ENCODE results near the gene KIT. TPM values are rescaled to one million over a fixed set of nuclear protein-coding genes. Genes with fewer than 3 reads are reported as not detected.

Gene KIT
- total RNA-seq, 4 donors from 2014 or later: 4.1 to 62.3 (median 18.7) TPM

GRCh38 chr4:54723820-54724219, 66.1 kb downstream of the KIT start:
- H3K9me3 ChIP-seq: no peaks in the 10 kb centered on the region
- no peak overlapping the region for H3K27ac ChIP-seq
- WGBS, 2 donors (ENCODE audit: low coverage in 1 of 2): 95 to 96% methylated on average over 3 of the region's 3 CpGs
- intact Hi-C loops (cut with DNase I; ENCODE audit: low total_unique reads): no loop called here
- no peak overlapping the region for H3K4me3 ChIP-seq
- in situ Hi-C loops (cut with MboI; ENCODE audit: low pct_ligation_motif_present in 1 of 4, low pct_unique_long_range_greater_than_20kb in 1 of 4, low sequenced_read_pairs in 3 of 4): no loop called here
- no peak for TF ChIP-seq POLR2AphosphoS5 (IDR thresholded peaks at IDR 0.05)
- no peak for TF ChIP-seq POLR2A (IDR thresholded peaks at IDR 0.05)
- TF ChIP-seq EP300 (IDR thresholded peaks at IDR 0.05; ENCODE audit: low read depth): no peak
- no peak for TF ChIP-seq CTCF (IDR thresholded peaks at IDR 0.05)
- DNase-seq: no peak
- no peaks in the 10 kb centered on the region for H3K27me3 ChIP-seq
- no peaks in the 10 kb centered on the region for H3K4me1 ChIP-seq
- no peaks in the 10 kb centered on the region for H3K36me3 ChIP-seq

GRCh38 chr4:54726907-54727306, 69.2 kb downstream of the KIT start:
- in situ Hi-C loops (cut with MboI; ENCODE audit: low pct_ligation_motif_present in 1 of 4, low pct_unique_long_range_greater_than_20kb in 1 of 4, low sequenced_read_pairs in 3 of 4) (no loop called here), intact Hi-C loops (cut with DNase I; ENCODE audit: low total_unique reads) (no loop called here)
- Histone ChIP-seq H3K4me1 (no peaks in the 10 kb centered on the region), H3K27me3 (no peaks in the 10 kb centered on the region), H3K27ac (no peak overlapping the region), H3K36me3 (no peaks in the 10 kb centered on the region), H3K4me3 (no peak overlapping the region), H3K9me3 (no peaks in the 10 kb centered on the region)
- no peak for DNase-seq
- TF ChIP-seq CTCF (IDR thresholded peaks at IDR 0.05) (no peak), POLR2AphosphoS5 (IDR thresholded peaks at IDR 0.05) (no peak), POLR2A (IDR thresholded peaks at IDR 0.05) (no peak), EP300 (IDR thresholded peaks at IDR 0.05; ENCODE audit: low read depth) (no peak)
- 98 to 100% methylated on average over 2 of the region's 2 CpGs for WGBS, 2 donors (ENCODE audit: low coverage in 1 of 2)

GRCh38 chr4:54727346-54727745, 69.6 kb downstream of the KIT start:
- in situ Hi-C loops (cut with MboI; ENCODE audit: low pct_ligation_motif_present in 1 of 4, low pct_unique_long_range_greater_than_20kb in 1 of 4, low sequenced_read_pairs in 3 of 4): no loop called here

GRCh38 chr4:54728368-54728767, 70.6 kb downstream of the KIT start:
- Histone ChIP-seq H3K4me3 (no peak overlapping the region), H3K4me1 (no peaks in the 10 kb centered on the region), H3K36me3 (no peaks in the 10 kb centered on the region), H3K9me3 (no peaks in the 10 kb centered on the region), H3K27ac (no peak overlapping the region), H3K27me3 (no peaks in the 10 kb centered on the region)
- in situ Hi-C loops (cut with MboI; ENCODE audit: low pct_ligation_motif_present in 1 of 4, low pct_unique_long_range_greater_than_20kb in 1 of 4, low sequenced_read_pairs in 3 of 4): no loop called here
- TF ChIP-seq CTCF (IDR thresholded peaks at IDR 0.05) (no peak), POLR2A (IDR thresholded peaks at IDR 0.05) (no peak), EP300 (IDR thresholded peaks at IDR 0.05; ENCODE audit: low read depth) (no peak)
- 72 to 73% methylated on average over 2 to 3 of the region's 3 CpGs for WGBS, 2 donors (ENCODE audit: low coverage in 1 of 2)
- DNase-seq: no peak
- intact Hi-C loops (cut with DNase I; ENCODE audit: low total_unique reads): no loop called here

More at GRCh38 chr4:54727346-54727745, 69.6 kb downstream of the KIT start:
- Histone ChIP-seq H3K4me3 (no peak overlapping the region), H3K36me3 (no peaks in the 10 kb centered on the region), H3K27ac (no peak overlapping the region), H3K9me3 (no peaks in the 10 kb centered on the region), H3K27me3 (no peaks in the 10 kb centered on the region), H3K4me1 (no peaks in the 10 kb centered on the region)
- no peak for TF ChIP-seq POLR2AphosphoS5 (IDR thresholded peaks at IDR 0.05)
- TF ChIP-seq EP300 (IDR thresholded peaks at IDR 0.05; ENCODE audit: low read depth): no peak
- TF ChIP-seq CTCF (IDR thresholded peaks at IDR 0.05): no peak
- TF ChIP-seq POLR2A (IDR thresholded peaks at IDR 0.05): no peak
- DNase-seq: no peak
- WGBS, 2 donors (ENCODE audit: low coverage in 1 of 2): 60 to 68% methylated on average over 1 to 2 of the region's 2 CpGs
- intact Hi-C loops (cut with DNase I; ENCODE audit: low total_unique reads): no loop called here
